Neural cell (in vitro differentiated cells): ENCODE results near the gene SH3RF2. TPM values are rescaled to one million over a fixed set of nuclear protein-coding genes. Genes with fewer than 3 reads are reported as not detected.

Experiments used
- H2AFZ ChIP-seq: fragments of 200-600, 300-800 bp; sonication (generic), shearing (Covaris generic); 2 replicates; pipeline ENCODE4 v1.6.0; 2014; ENCODE audit warnings: low read depth, mild to moderate bottlenecking, antibody characterized with exemption, low read length, moderate library complexity
- H3F3A ChIP-seq: fragments of 200-600 bp; shearing (Covaris generic); 2 replicates; pipeline ENCODE4 v1.6.1; 2016; ENCODE audit warnings: mild to moderate bottlenecking, moderate library complexity, mixed read lengths, antibody characterized with exemption, low read length; ENCODE audit not compliant: insufficient read depth, poor library complexity, severe bottlenecking
- H3K27ac ChIP-seq: fragments of 200-600, 300-800 bp; sonication (generic), shearing (Covaris generic); 2 replicates; pipeline ENCODE4 v1.5.1; 2014; ENCODE audit warnings: mild to moderate bottlenecking, low read length, moderate library complexity
- H3K27me3 ChIP-seq: fragments of 300-800, 200-600 bp; sonication (generic), shearing (Covaris generic); 2 replicates; pipeline ENCODE4 v1.6.0; 2014; ENCODE audit warnings: mild to moderate bottlenecking, low read depth, low read length, moderate library complexity; ENCODE audit not compliant: insufficient read depth
- H3K36me3 ChIP-seq: fragments of 300-800, 200-600 bp; sonication (generic), shearing (Covaris generic); 2 replicates; pipeline ENCODE4 v1.5.1; 2014; ENCODE audit warnings: mild to moderate bottlenecking, antibody characterized with exemption, low read length, moderate library complexity; ENCODE audit not compliant: insufficient read depth
- H3K4me2 ChIP-seq: fragments of 300-800, 200-600 bp; sonication (generic), shearing (Covaris generic); 2 replicates; pipeline ENCODE4 v1.6.0; 2014; ENCODE audit warnings: mild to moderate bottlenecking, low read length
- H3K4me3 ChIP-seq: fragments of 300-800, 200-600 bp; sonication (generic), shearing (Covaris generic); 2 replicates; pipeline ENCODE4 v1.5.1; 2014; ENCODE audit warnings: mild to moderate bottlenecking, low read length, moderate library complexity
- H3K79me2 ChIP-seq: fragments of 200-600 bp; shearing (Covaris generic); replicated peaks from 2 replicates; pipeline ENCODE4 v1.6.0; 2014; ENCODE audit warnings: mild to moderate bottlenecking, low read length, moderate library complexity; ENCODE audit not compliant: insufficient read depth
- H3K9ac ChIP-seq: fragments of 300-800, 200-600 bp; sonication (generic), shearing (Covaris generic); 2 replicates; pipeline ENCODE4 v1.6.1; 2016; ENCODE audit warnings: mild to moderate bottlenecking, low read length, mixed read lengths
- H3K9me2 ChIP-seq: fragments of 200-600 bp; shearing (Covaris generic); 2 replicates; pipeline ENCODE4 v1.6.1; 2016; ENCODE audit warnings: mild to moderate bottlenecking, low read length, mixed read lengths; ENCODE audit not compliant: insufficient read depth
- H3K9me3 ChIP-seq: fragments of 200-600, 300-800 bp; sonication (generic), shearing (Covaris generic); 2 replicates; pipeline ENCODE4 v1.6.1; 2016; ENCODE audit warnings: mild to moderate bottlenecking, mixed run types, low read length, moderate library complexity, mixed read lengths
- H4K20me1 ChIP-seq: fragments of 200-600 bp; shearing (Covaris generic); 2 replicates; pipeline ENCODE4 v1.6.1; 2016; ENCODE audit warnings: mild to moderate bottlenecking, mixed run types; ENCODE audit not compliant: insufficient read depth
- CTCF ChIP-seq: fragments of 450-650 bp; IDR thresholded peaks from 2 replicates; pipeline ENCODE4 v1.5.1; 2014; ENCODE audit warnings: antibody characterized with exemption, mild to moderate bottlenecking, moderate library complexity; ENCODE audit not compliant: poor library complexity, severe bottlenecking
- EP300 ChIP-seq: fragments of 450-650 bp; conservative IDR thresholded peaks from 2 replicates; pipeline ENCODE4 v1.6.1; 2014; ENCODE audit warnings: antibody characterized with exemption, mild to moderate bottlenecking, moderate library complexity; ENCODE audit not compliant: poor library complexity, severe bottlenecking
- EZH2 ChIP-seq: fragments of 200-600, 300-800 bp; shearing (Covaris generic), sonication (generic); IDR thresholded peaks from 2 replicates; pipeline ENCODE4 v1.6.1; 2014; ENCODE audit warnings: antibody characterized with exemption, low read length, borderline replicate concordance, mild to moderate bottlenecking; ENCODE audit not compliant: insufficient read depth, poor library complexity, severe bottlenecking
- MXI1 ChIP-seq: fragments of 450-650 bp; conservative IDR thresholded peaks from 2 replicates; pipeline ENCODE4 v1.6.1; 2014; ENCODE audit warnings: antibody characterized with exemption, mild to moderate bottlenecking; ENCODE audit not compliant: poor library complexity, severe bottlenecking
- POLR2AphosphoS5 ChIP-seq: IDR thresholded peaks from 2 replicates; pipeline ENCODE4 v1.6.1; 2012
- RAD21 ChIP-seq: fragments of 450-650 bp; conservative IDR thresholded peaks from 2 replicates; pipeline ENCODE4 v1.6.1; 2014; ENCODE audit warnings: antibody characterized with exemption, mild to moderate bottlenecking, moderate library complexity
- SMC3 ChIP-seq: fragments of 450-650 bp; conservative IDR thresholded peaks from 2 replicates; pipeline ENCODE4 v1.6.1; 2014; ENCODE audit warnings: antibody characterized with exemption, mild to moderate bottlenecking, moderate library complexity; ENCODE audit not compliant: poor library complexity
- TAF1 ChIP-seq: IDR thresholded peaks from 2 replicates; pipeline ENCODE4 v1.6.1; 2012; ENCODE audit warnings: low read depth
- polyA plus RNA-seq: library from polyadenylated mRNA; depleted of rRNA; stranded (reverse); fragments of >200 nt; gene quantifications from 2 replicates; pipeline ENCODE4 v1.2.3, GENCODE V29; 2014
- TF ChIP-seq, protein P1 (sequence below): IDR thresholded peaks from 2 replicates; pipeline ENCODE4 v1.6.1; 2012; ENCODE audit warnings: borderline replicate concordance

SH3RF2 gene
- polyA plus RNA-seq, 1 donor from 2014 or later: not detected

DNA sequence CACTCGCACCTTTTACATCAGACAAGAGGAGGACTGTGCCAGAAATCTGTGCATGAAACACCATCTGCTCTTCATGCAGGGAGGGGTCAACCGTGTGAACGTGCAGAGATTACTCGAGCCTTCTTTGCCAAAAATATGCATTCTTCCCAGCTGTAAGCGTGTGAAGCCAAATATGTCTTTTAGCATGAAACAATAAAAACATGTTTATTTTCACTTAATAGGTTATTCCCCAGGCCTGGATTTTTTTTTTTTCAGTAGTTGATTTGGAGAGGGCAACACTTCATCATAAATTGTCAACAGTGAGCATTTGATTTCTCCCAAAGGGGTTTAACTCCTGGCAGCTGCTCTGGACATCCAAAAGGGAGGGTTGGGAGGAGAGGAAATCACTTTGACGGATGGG, 145.2 kb downstream of the SH3RF2 start:
- no peaks in the 10 kb centered on the region for H3K36me3 ChIP-seq
- H3K4me3 ChIP-seq: no peak overlapping the region
- no peaks in the 10 kb centered on the region for H3F3A ChIP-seq
- no peaks in the 10 kb centered on the region for H3K9me3 ChIP-seq
- TF ChIP-seq POLR2AphosphoS5 (no peak), EZH2 (no peak), TAF1 (no peak), RAD21 (no peak), MXI1 (no peak), SMC3 (no peak)
- H3K9ac ChIP-seq: no peak overlapping the region
- no peak overlapping the region for H2AFZ ChIP-seq
- no peak overlapping the region for H3K4me2 ChIP-seq
- no peak overlapping the region for H3K27ac ChIP-seq
- no peaks in the 10 kb centered on the region for H3K79me2 ChIP-seq
- H3K9me2 ChIP-seq: no peaks in the 10 kb centered on the region
- H3K27me3 ChIP-seq: no peaks in the 10 kb centered on the region
- H4K20me1 ChIP-seq: no peaks in the 10 kb centered on the region

DNA sequence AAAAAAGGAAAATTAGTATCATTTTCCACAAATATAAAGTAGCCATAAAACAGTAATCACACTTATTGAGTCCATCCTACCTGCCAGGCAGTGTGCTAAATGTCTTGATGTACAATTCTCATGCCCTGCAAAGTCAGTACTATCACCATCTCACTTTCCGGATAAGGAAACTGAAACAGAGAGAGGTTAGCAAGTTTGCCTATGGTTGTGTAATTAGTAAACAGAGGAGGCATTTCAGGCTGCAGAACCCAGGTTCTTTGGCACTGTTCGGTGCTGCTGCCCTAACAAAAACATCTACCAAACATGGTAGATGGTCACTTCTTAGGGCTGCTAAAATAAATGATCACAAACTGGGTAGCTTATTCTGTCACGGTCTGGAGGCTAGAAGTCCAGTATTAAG, 146.4 kb downstream of the SH3RF2 start:
- H3K4me3 ChIP-seq: no peak overlapping the region
- no peaks in the 10 kb centered on the region for H3K79me2 ChIP-seq
- no peaks in the 10 kb centered on the region for H3K36me3 ChIP-seq
- no peak overlapping the region for H3K9ac ChIP-seq
- no peak overlapping the region for H2AFZ ChIP-seq
- no peaks in the 10 kb centered on the region for H4K20me1 ChIP-seq
- H3K27me3 ChIP-seq: no peaks in the 10 kb centered on the region
- H3K4me2 ChIP-seq: no peak overlapping the region
- H3F3A ChIP-seq: no peaks in the 10 kb centered on the region
- H3K9me2 ChIP-seq: no peaks in the 10 kb centered on the region
- H3K9me3 ChIP-seq: no peaks in the 10 kb centered on the region
- H3K27ac ChIP-seq: no peak overlapping the region
- TF ChIP-seq EZH2: no peak

GRCh38 chr5:146084376-146084775, 148.0 kb downstream of the SH3RF2 start:
- TF ChIP-seq CTCF (no peak), RAD21 (no peak), MXI1 (no peak), EP300 (no peak), EZH2 (no peak), TAF1 (no peak), POLR2AphosphoS5 (no peak), SMC3 (no peak)
- TF ChIP-seq, protein P1, sequence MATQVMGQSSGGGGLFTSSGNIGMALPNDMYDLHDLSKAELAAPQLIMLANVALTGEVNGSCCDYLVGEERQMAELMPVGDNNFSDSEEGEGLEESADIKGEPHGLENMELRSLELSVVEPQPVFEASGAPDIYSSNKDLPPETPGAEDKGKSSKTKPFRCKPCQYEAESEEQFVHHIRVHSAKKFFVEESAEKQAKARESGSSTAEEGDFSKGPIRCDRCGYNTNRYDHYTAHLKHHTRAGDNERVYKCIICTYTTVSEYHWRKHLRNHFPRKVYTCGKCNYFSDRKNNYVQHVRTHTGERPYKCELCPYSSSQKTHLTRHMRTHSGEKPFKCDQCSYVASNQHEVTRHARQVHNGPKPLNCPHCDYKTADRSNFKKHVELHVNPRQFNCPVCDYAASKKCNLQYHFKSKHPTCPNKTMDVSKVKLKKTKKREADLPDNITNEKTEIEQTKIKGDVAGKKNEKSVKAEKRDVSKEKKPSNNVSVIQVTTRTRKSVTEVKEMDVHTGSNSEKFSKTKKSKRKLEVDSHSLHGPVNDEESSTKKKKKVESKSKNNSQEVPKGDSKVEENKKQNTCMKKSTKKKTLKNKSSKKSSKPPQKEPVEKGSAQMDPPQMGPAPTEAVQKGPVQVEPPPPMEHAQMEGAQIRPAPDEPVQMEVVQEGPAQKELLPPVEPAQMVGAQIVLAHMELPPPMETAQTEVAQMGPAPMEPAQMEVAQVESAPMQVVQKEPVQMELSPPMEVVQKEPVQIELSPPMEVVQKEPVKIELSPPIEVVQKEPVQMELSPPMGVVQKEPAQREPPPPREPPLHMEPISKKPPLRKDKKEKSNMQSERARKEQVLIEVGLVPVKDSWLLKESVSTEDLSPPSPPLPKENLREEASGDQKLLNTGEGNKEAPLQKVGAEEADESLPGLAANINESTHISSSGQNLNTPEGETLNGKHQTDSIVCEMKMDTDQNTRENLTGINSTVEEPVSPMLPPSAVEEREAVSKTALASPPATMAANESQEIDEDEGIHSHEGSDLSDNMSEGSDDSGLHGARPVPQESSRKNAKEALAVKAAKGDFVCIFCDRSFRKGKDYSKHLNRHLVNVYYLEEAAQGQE: no peak
- no peak overlapping the region for H2AFZ ChIP-seq
- no peaks in the 10 kb centered on the region for H3K27me3 ChIP-seq
- no peaks in the 10 kb centered on the region for H3F3A ChIP-seq
- no peaks in the 10 kb centered on the region for H3K9me3 ChIP-seq
- no peak overlapping the region for H3K9ac ChIP-seq
- H3K36me3 ChIP-seq: no peaks in the 10 kb centered on the region
- H3K27ac ChIP-seq: no peak overlapping the region
- no peak overlapping the region for H3K4me2 ChIP-seq
- H3K4me3 ChIP-seq: no peak overlapping the region
- no peaks in the 10 kb centered on the region for H3K79me2 ChIP-seq
- no peaks in the 10 kb centered on the region for H4K20me1 ChIP-seq
- H3K9me2 ChIP-seq: no peaks in the 10 kb centered on the region
